K562 (cell line): ENCODE measurements around the gene NXF1. TPM values are rescaled to one million over a fixed set of nuclear protein-coding genes. Genes with fewer than 3 reads are reported as not detected.

Experiments
- CC2D1A ChIP-seq: fragments of 450-650 bp; IDR thresholded peaks from 2 replicates; pipeline ENCODE4 v1.6.1; 2017; ENCODE audit warnings: mild to moderate bottlenecking
- FOXJ3 ChIP-seq: sonication (generic); formaldehyde crosslinking; IDR thresholded peaks from 2 replicates; pipeline ENCODE4 v1.4.0; 2020; ENCODE audit warnings: mild to moderate bottlenecking, missing genetic modification reagents
- LARP7 ChIP-seq: fragments of 450-650 bp; IDR thresholded peaks from 2 replicates; pipeline ENCODE4 v1.6.1; 2016
- NFXL1 ChIP-seq: fragments of 450-650 bp; formaldehyde crosslinking; IDR thresholded peaks from 2 replicates; pipeline ENCODE4 v1.4.0; 2021; ENCODE audit warnings: mild to moderate bottlenecking
- PHB ChIP-seq: fragments of 250-450 bp; sonication (Bioruptor Pico); IDR thresholded peaks from 2 replicates; pipeline ENCODE4 v1.5.0; 2021
- PHF8 ChIP-seq: fragments of 200-600 bp; sonication (generic); IDR thresholded peaks from 2 replicates; pipeline ENCODE4 v1.6.1; 2012; ENCODE audit warnings: mixed run types, mild to moderate bottlenecking, inconsistent platforms, low read length, moderate library complexity, borderline replicate concordance
- RB1 ChIP-seq: fragments of 450-650 bp; IDR thresholded peaks from 2 replicates; pipeline ENCODE4 v1.6.1; 2017; ENCODE audit warnings: low read depth, mild to moderate bottlenecking
- RBM17 ChIP-seq: fragments of 200-400 bp; formaldehyde crosslinking; IDR thresholded peaks from 2 replicates; pipeline ENCODE4 v1.6.1; 2017; ENCODE audit warnings: low read depth, mild to moderate bottlenecking, low read length, borderline replicate concordance
- SMARCB1 ChIP-seq: IDR thresholded peaks from 2 replicates; pipeline ENCODE4 v1.6.1; 2011; ENCODE audit warnings: improper control_type of control experiment, low read depth; ENCODE audit not compliant: insufficient read length
- SRF ChIP-seq, 2 experiments: fragments of 250-450, 450-650 bp in 1 of 2; sonication (Bioruptor Pico) in 1 of 2; sonication (generic) in 1 of 2; formaldehyde crosslinking; IDR thresholded peaks; 2 replicates each; pipeline versions ENCODE4 v1.5.0 to v1.5.1; 2020 to 2022; ENCODE audit warnings: mild to moderate bottlenecking in 1 of 2, missing genetic modification reagents in 1 of 2
- TBP ChIP-seq: optimal IDR thresholded peaks from 2 replicates; pipeline ENCODE3; 2011; ENCODE audit warnings: low read depth, low read length, improper control_type of control experiment
- WHSC1 ChIP-seq: IDR thresholded peaks from one replicate; pipeline ENCODE4 v1.6.1; 2012; ENCODE audit warnings: low read length, control low read depth, inconsistent platforms
- ZNF398 ChIP-seq: fragments of 250-450 bp; sonication (Bioruptor Pico); IDR thresholded peaks from 2 replicates; pipeline ENCODE4 v1.8.0; 2021; ENCODE audit warnings: moderate library complexity, mild to moderate bottlenecking, inconsistent platforms
- ZNF512 ChIP-seq: IDR thresholded peaks from 2 replicates; pipeline ENCODE4 v1.6.1; 2016; ENCODE audit warnings: missing genetic modification characterization, missing compliant biosample characterization
- ZNF589 ChIP-seq: fragments of 200-800 bp; sonication (Bioruptor generic); IDR thresholded peaks from 2 replicates; pipeline ENCODE4 v1.6.1; 2016; ENCODE audit warnings: low read depth, missing genetic modification characterization, missing compliant biosample characterization
- ZNF644 ChIP-seq: fragments of 200-800 bp; sonication (Bioruptor generic); IDR thresholded peaks from 2 replicates; pipeline ENCODE4 v1.6.1; 2016; ENCODE audit warnings: low read depth, missing genetic modification characterization, missing compliant biosample characterization
- polyA plus RNA-seq, 8 experiments: library from polyadenylated mRNA; depleted of rRNA in 4 of 8; stranded (reverse) in 5 of 8; unstranded in 3 of 8; fragments of >200 nt; fragmentation: Nextera tagmentation in 2 of 8; fragmentation: Illumina TruSeq in 1 of 8; extraction: Ambion mirVana in 2 of 8; extraction: Trizol in 1 of 8; gene quantifications; 2 replicates each; pipeline versions ENCODE4 v1.2.1 to v1.2.3, GENCODE V29; 2011 to 2014; ENCODE audit warnings: inconsistent platforms in 1 of 8, missing spikeins in 1 of 8
- total RNA-seq, 7 experiments: library from RNA; depleted of rRNA in 6 of 7; stranded (reverse); fragments of >200 nt in 6 of 7; fragmentation: Illumina TruSeq in 2 of 7; extraction: Trizol in 2 of 7; gene quantifications; 2 replicates each; pipeline versions ENCODE4 v1.2.1 to v1.2.3, GENCODE V29; 2011 to 2021; ENCODE audit warnings: low replicate concordance in 1 of 7
- TF ChIP-seq, protein P1 (sequence below): fragments of 250-450 bp; sonication (Bioruptor Pico); IDR thresholded peaks from 2 replicates; pipeline ENCODE4 v1.4.0; 2020; ENCODE audit warnings: mild to moderate bottlenecking, moderate library complexity
- TF ChIP-seq, protein P2 (sequence below): fragments of 150-350 bp; IDR thresholded peaks from 2 replicates; pipeline ENCODE4 v1.6.1; 2014; ENCODE audit warnings: low read depth, mild to moderate bottlenecking, low read length, borderline replicate concordance

The NXF1 gene
- total and polyA plus RNA-seq, 9 of the 15 experiments (the other 6 are each of a cell fraction or from before 2014, with no cell fraction given), result 18.1 to 98.3 (median 35.8) TPM

- no peak for TF ChIP-seq ZNF512 (tag)
- TF ChIP-seq LARP7, result no peak
- TF ChIP-seq TBP, result peak; percentile 76
- no peak for TF ChIP-seq ZNF644 (tag)
- TF ChIP-seq ZNF589 (CRISPR knock-in tag), result peak; percentile 57; the same call in 1 of the 2 replicates
- peak; percentile 89; the same call in 1 of the 2 replicates for TF ChIP-seq PHF8
- TF ChIP-seq, protein P1, sequence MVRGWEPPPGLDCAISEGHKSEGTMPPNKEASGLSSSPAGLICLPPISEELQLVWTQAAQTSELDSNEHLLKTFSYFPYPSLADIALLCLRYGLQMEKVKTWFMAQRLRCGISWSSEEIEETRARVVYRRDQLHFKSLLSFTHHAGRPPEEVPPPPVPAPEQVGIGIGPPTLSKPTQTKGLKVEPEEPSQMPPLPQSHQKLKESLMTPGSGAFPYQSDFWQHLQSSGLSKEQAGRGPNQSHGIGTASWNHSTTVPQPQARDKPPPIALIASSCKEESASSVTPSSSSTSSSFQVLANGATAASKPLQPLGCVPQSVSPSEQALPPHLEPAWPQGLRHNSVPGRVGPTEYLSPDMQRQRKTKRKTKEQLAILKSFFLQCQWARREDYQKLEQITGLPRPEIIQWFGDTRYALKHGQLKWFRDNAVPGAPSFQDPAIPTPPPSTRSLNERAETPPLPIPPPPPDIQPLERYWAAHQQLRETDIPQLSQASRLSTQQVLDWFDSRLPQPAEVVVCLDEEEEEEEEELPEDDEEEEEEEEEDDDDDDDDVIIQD, result no peak
- no peak for TF ChIP-seq FOXJ3 (CRISPR knock-in tag)
- peak in 1 of 2 experiments; percentile 72; a peak in 2 of 4 replicates for TF ChIP-seq SRF (CRISPR knock-in tag; IDR thresholded peaks at IDR 0.05)
- TF ChIP-seq RBM17, result no peak
- TF ChIP-seq CC2D1A, result no peak
- peak; percentile 17; the same call in 1 of the 2 replicates for TF ChIP-seq PHB
- TF ChIP-seq, protein P2, sequence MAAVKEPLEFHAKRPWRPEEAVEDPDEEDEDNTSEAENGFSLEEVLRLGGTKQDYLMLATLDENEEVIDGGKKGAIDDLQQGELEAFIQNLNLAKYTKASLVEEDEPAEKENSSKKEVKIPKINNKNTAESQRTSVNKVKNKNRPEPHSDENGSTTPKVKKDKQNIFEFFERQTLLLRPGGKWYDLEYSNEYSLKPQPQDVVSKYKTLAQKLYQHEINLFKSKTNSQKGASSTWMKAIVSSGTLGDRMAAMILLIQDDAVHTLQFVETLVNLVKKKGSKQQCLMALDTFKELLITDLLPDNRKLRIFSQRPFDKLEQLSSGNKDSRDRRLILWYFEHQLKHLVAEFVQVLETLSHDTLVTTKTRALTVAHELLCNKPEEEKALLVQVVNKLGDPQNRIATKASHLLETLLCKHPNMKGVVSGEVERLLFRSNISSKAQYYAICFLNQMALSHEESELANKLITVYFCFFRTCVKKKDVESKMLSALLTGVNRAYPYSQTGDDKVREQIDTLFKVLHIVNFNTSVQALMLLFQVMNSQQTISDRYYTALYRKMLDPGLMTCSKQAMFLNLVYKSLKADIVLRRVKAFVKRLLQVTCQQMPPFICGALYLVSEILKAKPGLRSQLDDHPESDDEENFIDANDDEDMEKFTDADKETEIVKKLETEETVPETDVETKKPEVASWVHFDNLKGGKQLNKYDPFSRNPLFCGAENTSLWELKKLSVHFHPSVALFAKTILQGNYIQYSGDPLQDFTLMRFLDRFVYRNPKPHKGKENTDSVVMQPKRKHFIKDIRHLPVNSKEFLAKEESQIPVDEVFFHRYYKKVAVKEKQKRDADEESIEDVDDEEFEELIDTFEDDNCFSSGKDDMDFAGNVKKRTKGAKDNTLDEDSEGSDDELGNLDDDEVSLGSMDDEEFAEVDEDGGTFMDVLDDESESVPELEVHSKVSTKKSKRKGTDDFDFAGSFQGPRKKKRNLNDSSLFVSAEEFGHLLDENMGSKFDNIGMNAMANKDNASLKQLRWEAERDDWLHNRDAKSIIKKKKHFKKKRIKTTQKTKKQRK, result 0 out of 2 replicates have a peak, but pooled peaks have one; percentile 9
- no peak for TF ChIP-seq SMARCB1
- TF ChIP-seq RB1, result peak; percentile 84; the same call in 1 of the 2 replicates
- no peak for TF ChIP-seq WHSC1
- no peak for TF ChIP-seq NFXL1
- no peak for TF ChIP-seq ZNF398 (CRISPR knock-in tag)
These were observed 18.1 kb downstream of the NXF1 start, which contains the start of gene TMEM179B (continued) for GRCh38 chr11:62787005-62787759.
